NT2/D1 (cell line): ENCODE data around the gene TNS1.

Experiments used
- SUZ12 ChIP-seq: IDR thresholded peaks from 2 replicates; pipeline ENCODE4 v1.6.1; 2011; ENCODE audit not compliant: insufficient read length, insufficient read depth; ENCODE audit errors: extremely low read depth
- YY1 ChIP-seq: IDR thresholded peaks from 2 replicates; pipeline ENCODE4 v1.6.1; 2011; ENCODE audit not compliant: insufficient read length, insufficient read depth
- ZNF274 ChIP-seq: IDR thresholded peaks from 2 replicates; pipeline ENCODE4 v1.6.1; 2011; ENCODE audit warnings: mild to moderate bottlenecking, low read depth, low read length

DNA sequence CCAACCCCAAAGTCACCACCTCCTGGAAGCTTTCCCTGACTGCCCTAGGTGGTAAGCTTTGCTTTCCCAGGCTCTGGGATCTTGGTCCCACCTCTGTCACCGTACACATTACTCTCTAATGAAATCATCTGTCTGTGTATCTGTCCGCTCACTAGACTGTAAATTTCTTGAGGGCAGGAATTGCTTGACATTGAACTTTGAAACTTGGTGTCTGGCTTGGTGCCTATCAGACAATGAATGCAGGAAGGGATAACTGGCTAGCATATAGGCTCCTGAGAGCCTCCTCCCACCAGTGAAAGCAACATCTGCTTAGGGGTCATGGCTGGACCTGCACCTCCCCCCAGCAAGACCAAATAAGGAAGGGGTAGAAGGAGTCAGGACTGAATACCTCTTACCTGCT is 155.7 kb downstream of the TNS1 start:
- TF ChIP-seq YY1 = no peak
- no peak for TF ChIP-seq ZNF274
- no peak for TF ChIP-seq SUZ12
